Measurements from ENCODE around the gene MAP4K4.

Gene MAP4K4

GRCh38 chr2:101815739-101816391 lies 118.4 kb downstream of the MAP4K4 start:
- no peak for DNase-seq (ENCODE audit: low spot score)

GRCh38 chr2:101816598-101816997 lies 119.1 kb downstream of the MAP4K4 start:
- DNase-seq (ENCODE audit: low spot score): no peak

- no peak for DNase-seq (ENCODE audit: low spot score)
Observed at GRCh38 chr2:101817481-101817880, 120.0 kb downstream of the MAP4K4 start.

- no peak for DNase-seq (ENCODE audit: low spot score)
Observed at GRCh38 chr2:101818531-101819451, 121.3 kb downstream of the MAP4K4 start.

GRCh38 chr2:101820519-101820918 lies 123.0 kb downstream of the MAP4K4 start:
- DNase-seq (ENCODE audit: low spot score): no peak

- no peak for DNase-seq (ENCODE audit: low spot score)
Observed at GRCh38 chr2:101821059-101821805, 123.7 kb downstream of the MAP4K4 start.

- DNase-seq (ENCODE audit: low spot score): no peak
Observed at GRCh38 chr2:101821828-101822458, 124.4 kb downstream of the MAP4K4 start.

- DNase-seq (ENCODE audit: low spot score): no peak
Observed at GRCh38 chr2:101823347-101823791, 125.9 kb downstream of the MAP4K4 start.

- no peak for DNase-seq (ENCODE audit: low spot score)
Observed at GRCh38 chr2:101823859-101824258, 126.4 kb downstream of the MAP4K4 start.

- no peak for DNase-seq (ENCODE audit: low spot score)
Observed at GRCh38 chr2:101826716-101827115, 129.2 kb downstream of the MAP4K4 start.

GRCh38 chr2:101827246-101827645 lies 129.7 kb downstream of the MAP4K4 start:
- DNase-seq (ENCODE audit: low spot score): peak; percentile 76

- no peak for DNase-seq (ENCODE audit: low spot score)
Observed at GRCh38 chr2:101828257-101828656, 130.8 kb downstream of the MAP4K4 start.

GRCh38 chr2:101828673-101829334 lies 131.3 kb downstream of the MAP4K4 start:
- peak; percentile 56 for DNase-seq (ENCODE audit: low spot score)

GRCh38 chr2:101829429-101829828 lies 131.9 kb downstream of the MAP4K4 start:
- no peak for DNase-seq (ENCODE audit: low spot score)

GRCh38 chr2:101830146-101830545 lies 132.6 kb downstream of the MAP4K4 start:
- DNase-seq (ENCODE audit: low spot score): no peak

GRCh38 chr2:101830555-101830954 lies 133.0 kb downstream of the MAP4K4 start:
- DNase-seq (ENCODE audit: low spot score): no peak

GRCh38 chr2:101831351-101831865 lies 133.9 kb downstream of the MAP4K4 start:
- peak; percentile 56 for DNase-seq (ENCODE audit: low spot score)

GRCh38 chr2:101832114-101832513 lies 134.6 kb downstream of the MAP4K4 start:
- DNase-seq (ENCODE audit: low spot score): no peak

- no peak for DNase-seq (ENCODE audit: low spot score)
Observed at GRCh38 chr2:101833890-101834523, 136.5 kb downstream of the MAP4K4 start.

GRCh38 chr2:101837354-101837753 lies 139.8 kb downstream of the MAP4K4 start:
- no peak for DNase-seq (ENCODE audit: low spot score)
